Endothelial cell of umbilical vein (primary cell): ENCODE data around the gene SDR39U1. TPM values are rescaled to one million over a fixed set of nuclear protein-coding genes. Genes with fewer than 3 reads are reported as not detected.

Source experiments
- BruUV-seq: library from RNA; stranded (reverse); fragments of 400-500 nt; replicated peaks from 2 replicates; lab custom pipeline; 2021; lab: Mats Ljungman, UMichigan
- CTCF ChIA-PET: fragments of 300-600, 350-600 bp; sonication (Branson Sonifier 250); formaldehyde crosslinking; loops from one replicate; lab custom pipeline; 2021; ENCODE audit warnings: antibody characterized with exemption, inconsistent platforms; lab: Charles Lee
- POLR2A ChIA-PET: fragments of 300-600, 350-600 bp; sonication (Branson Sonifier 250); formaldehyde crosslinking; loops from one replicate; lab custom pipeline; 2021; ENCODE audit warnings: antibody characterized with exemption, inconsistent platforms; lab: Charles Lee
- DNase-seq: peaks from one replicate; pipeline ENCODE4 v3.0.0-alpha.2; 2011; ENCODE audit warnings: low read depth, low spot score
- FAIRE-seq: peaks from 2 replicates; lab custom pipeline; 2011; peaks lifted over from hg19 to GRCh38; lab: Jason Lieb, UNC
- H2AFZ ChIP-seq: 2 replicates; pipeline ENCODE4 v1.6.0; 2012; ENCODE audit warnings: low read depth, low read length, control low read depth, inconsistent platforms
- H3K27ac ChIP-seq: 2 replicates; pipeline ENCODE4 v1.5.1; 2011; ENCODE audit warnings: low read depth, mild to moderate bottlenecking, control low read depth, low read length, moderate library complexity; ENCODE audit not compliant: insufficient read depth
- H3K27me3 ChIP-seq, 2 experiments: 2 replicates each; pipeline versions ENCODE4 v1.6.0 to v1.6.1; 2011; ENCODE audit warnings: low read length in 2 of 2, mixed read lengths in 1 of 2; ENCODE audit not compliant: control insufficient read depth in 2 of 2, insufficient read depth in 2 of 2
- H3K36me3 ChIP-seq, 2 experiments: 2 replicates in 1 of 2; 3 replicates in 1 of 2; pipeline ENCODE4 v1.5.1; 2011; ENCODE audit warnings: low read length in 2 of 2, mild to moderate bottlenecking in 1 of 2, moderate library complexity in 1 of 2; ENCODE audit not compliant: control insufficient read depth in 2 of 2, insufficient read depth in 2 of 2; ENCODE audit errors: extremely low read depth in 1 of 2
- H3K4me1 ChIP-seq: 3 replicates; pipeline ENCODE4 v1.5.1; 2011; ENCODE audit warnings: mild to moderate bottlenecking, low read length; ENCODE audit not compliant: control insufficient read depth, insufficient read depth; ENCODE audit errors: extremely low read depth
- H3K4me2 ChIP-seq: 2 replicates; pipeline ENCODE4 v1.6.1; 2011; ENCODE audit warnings: low read length, control low read depth, mixed read lengths; ENCODE audit not compliant: insufficient read depth
- H3K4me3 ChIP-seq, 3 experiments: fragments of 200-600 bp in 1 of 3; sonication (generic), shearing (Covaris generic) in 1 of 3; replicated peaks in 1 of 3; 2 replicates each; pipeline ENCODE4 v1.5.1; 2011 to 2016; ENCODE audit warnings: control low read depth in 3 of 3, low read length in 3 of 3, mild to moderate bottlenecking in 2 of 3, inconsistent platforms in 1 of 3, low read depth in 1 of 3, moderate library complexity in 1 of 3; ENCODE audit not compliant: insufficient read depth in 1 of 3
- H3K79me2 ChIP-seq: 2 replicates; pipeline ENCODE4 v1.6.0; 2012; ENCODE audit warnings: low read length, inconsistent platforms; ENCODE audit not compliant: control insufficient read depth, insufficient read depth
- H3K9ac ChIP-seq: replicated peaks from 2 replicates; pipeline ENCODE3; 2011; ENCODE audit warnings: low read length, control low read depth; ENCODE audit not compliant: insufficient read depth; ENCODE audit errors: extremely low read depth
- H3K9me1 ChIP-seq: replicated peaks from 3 replicates; pipeline ENCODE4 v1.6.0; 2011; ENCODE audit warnings: mild to moderate bottlenecking, low read length; ENCODE audit not compliant: control insufficient read depth, insufficient read depth; ENCODE audit errors: extremely low read depth
- H3K9me3 ChIP-seq: replicated peaks from 2 replicates; pipeline ENCODE4 v1.5.1; 2012; ENCODE audit warnings: low read length, inconsistent platforms; ENCODE audit not compliant: control insufficient read depth, insufficient read depth
- H4K20me1 ChIP-seq: replicated peaks from 2 replicates; pipeline ENCODE3; 2011; ENCODE audit warnings: mild to moderate bottlenecking, low read length; ENCODE audit not compliant: control insufficient read depth, insufficient read depth; ENCODE audit errors: extremely low read depth
- CTCF ChIP-seq, 2 donors: IDR thresholded peaks; 1 replicate in 1 of 2; 2 replicates in 1 of 2; pipeline ENCODE4 v1.5.1; 2011; ENCODE audit warnings: low read length in 2 of 2, mild to moderate bottlenecking in 2 of 2, moderate library complexity in 2 of 2, control low read depth in 1 of 2, inconsistent platforms in 1 of 2, low read depth in 1 of 2; ENCODE audit not compliant: insufficient read depth in 1 of 2; ENCODE audit errors: extremely low read depth in 1 of 2
- EZH2 ChIP-seq: IDR thresholded peaks from 2 replicates; pipeline ENCODE4 v1.6.1; 2012; ENCODE audit warnings: borderline replicate concordance, low read depth, mild to moderate bottlenecking, moderate library complexity, low read length, inconsistent platforms; ENCODE audit not compliant: severe bottlenecking
- FOS ChIP-seq: IDR thresholded peaks from 2 replicates; pipeline ENCODE4 v1.6.1; 2011; ENCODE audit warnings: mild to moderate bottlenecking, low read length, moderate library complexity, borderline replicate concordance; ENCODE audit not compliant: insufficient read depth
- GATA2 ChIP-seq: IDR thresholded peaks from 2 replicates; pipeline ENCODE4 v1.7.0; 2011; ENCODE audit warnings: low read depth, mild to moderate bottlenecking, moderate library complexity, mixed read lengths, low read length; ENCODE audit not compliant: insufficient read length, insufficient read depth
- JUN ChIP-seq: IDR thresholded peaks from 2 replicates; pipeline ENCODE4 v1.6.1; 2011; ENCODE audit warnings: borderline replicate concordance, low read depth; ENCODE audit not compliant: insufficient read length, insufficient read depth
- MAX ChIP-seq: IDR thresholded peaks from 2 replicates; pipeline ENCODE4 v1.6.1; 2011; ENCODE audit not compliant: insufficient read depth, insufficient read length
- MYC ChIP-seq: IDR thresholded peaks from one replicate; pipeline ENCODE4 v1.6.1; 2011; ENCODE audit warnings: mild to moderate bottlenecking, low read depth, low read length
- POLR2A ChIP-seq: IDR thresholded peaks from 2 replicates; pipeline ENCODE4 v1.6.1; 2012; ENCODE audit warnings: low read depth, mild to moderate bottlenecking, control low read depth, low read length
- POLR2AphosphoS5 ChIP-seq: IDR thresholded peaks from 2 replicates; pipeline ENCODE4 v1.6.1; 2012; ENCODE audit warnings: low read depth, mild to moderate bottlenecking, control low read depth, low read length, moderate library complexity; ENCODE audit not compliant: insufficient read depth
- dilution Hi-C: fragments of 300-500 bp; cut with MboI; formaldehyde crosslinking; loops from one replicate; pipeline ENCODE4 v1.15.0; 2019; ENCODE audit warnings: low sequenced_read_pairs; ENCODE audit not compliant: extremely low pct_ligation_motif_present
- intact Hi-C: fragments of 100-400 bp; cut with micrococcal nuclease; formaldehyde crosslinking; loops from one replicate; pipeline ENCODE4 v1.10.0; 2022
- polyA plus RNA-seq, 4 experiments: library from polyadenylated mRNA; depleted of rRNA in 3 of 4; stranded (reverse) in 3 of 4; unstranded in 1 of 4; fragments of >200 nt; gene quantifications; 2 replicates each; pipeline versions ENCODE4 v1.2.1 to v1.2.3, GENCODE V29; 2011 to 2012; ENCODE audit warnings: missing spikeins in 1 of 4
- total RNA-seq: library from RNA; stranded (reverse); gene quantifications from 2 replicates; pipeline ENCODE4 v1.2.3, GENCODE V29; 2021

Gene SDR39U1
- total and polyA plus RNA-seq, 2 donors (not counting 3 experiments of a cell fraction or from before 2014, with no cell fraction given): 40.2 to 72.6 TPM

GRCh38 chr14:24426912-24427536 is 15.6 kb downstream of the SDR39U1 start:
- no TSS peak for BruUV-seq

More at GRCh38 chr14:24426912-24427536, 15.6 kb downstream of the SDR39U1 start:
- no peak for DNase-seq
- Histone ChIP-seq H3K4me1 (peaks cover 60% of the 10 kb centered on the region), H3K4me3 (no peak overlapping the region), H3K9me1 (no peaks in the 10 kb centered on the region), H3K79me2 (peaks cover 13% of the 10 kb centered on the region), H3K27ac (peak overlapping the region; percentile 97), H3K4me2 (no peak overlapping the region), H3K9me3 (no peaks in the 10 kb centered on the region), H3K9ac (no peak overlapping the region), H3K36me3 (peaks cover 0 to under 1% of the 10 kb centered on the region in 2 experiments), H2AFZ (no peak overlapping the region), H3K27me3 (no peaks in the 10 kb centered on the region), H4K20me1 (no peaks in the 10 kb centered on the region)
- TF ChIP-seq FOS (no peak), GATA2 (no peak), CTCF (IDR thresholded peaks at IDR 0.05; ENCODE audit: extremely low read depth in 1 of 2, insufficient read depth in 1 of 2, low read depth in 1 of 2, low read length in 2 of 2) (no peak), MYC (no peak), JUN (no peak), EZH2 (no peak), MAX (no peak), POLR2A (no peak), POLR2AphosphoS5 (no peak)
- POLR2A ChIA-PET: no interaction called here
- dilution Hi-C loops: no loop called here
- intact Hi-C loops: no loop called here
- peak; percentile 12 for FAIRE-seq
- CTCF ChIA-PET: interaction anchor here (1.0 to 2.4 kb wide), 4 partner anchors 9 to 119 kb away, joined by 3 to 6 read pairs (median 5); partner anchors contain the start of gene CIDEB
